Right cardiac atrium (tissue), 5 donors: ENCODE results near the gene CLIP3. TPM values are rescaled to one million over a fixed set of nuclear protein-coding genes. Genes with fewer than 3 reads are reported as not detected.
A peak's percentile ranks its signal among the peaks of the same experiment; 100 is the strongest.
"Not testable (repeated sequence)": the region's sequence is repeated elsewhere in the genome, so short reads cannot be mapped to it uniquely, and the experiment has no call there.

Experiments
- ATAC-seq, 2 donors: fragments of 200-7000 bp; cut with Tn5 transposase; one replicate each; pipeline versions ENCODE4 v1.8.0 to v1.9.1; 2020; ENCODE audit warnings: moderate library complexity in 2 of 2, mild to moderate bottlenecking in 1 of 2
- DNase-seq, 3 donors: peaks; one replicate each; pipeline ENCODE4 v3.0.0-alpha.2; 2020
- H3K27ac ChIP-seq: one replicate; pipeline ENCODE4 v1.5.1; 2013; ENCODE audit warnings: mild to moderate bottlenecking, low read length, control low read depth, moderate library complexity
- H3K27me3 ChIP-seq: one replicate; pipeline ENCODE4 v1.6.1; 2013; ENCODE audit not compliant: control insufficient read depth, insufficient read depth
- H3K4me1 ChIP-seq: one replicate; pipeline ENCODE4 v1.6.1; 2013; ENCODE audit warnings: low read length; ENCODE audit not compliant: control insufficient read depth, insufficient read depth
- H3K4me3 ChIP-seq: one replicate; pipeline ENCODE4 v1.5.1; 2013; ENCODE audit warnings: low read length, control low read depth
- H3K9me3 ChIP-seq: one replicate; pipeline ENCODE4 v1.6.1; 2013; ENCODE audit warnings: low read length; ENCODE audit not compliant: control insufficient read depth
- WGBS: extraction: QIAGEN DNeasy Blood & Tissue Kit; methylation state at CpG from one replicate; pipeline ENCODE4 v1.1.7; 2013; 5-methylcytosine and 5-hydroxymethylcytosine counted together
- intact Hi-C, 4 donors: fragments of 100-400 bp; cut with DNase I; formaldehyde crosslinking; loops; one replicate each; pipeline versions ENCODE4 v1.11.0 to v1.14.0; 2022 to 2023
- long read RNA-seq, 4 donors: library from polyadenylated mRNA; unstranded; transcript quantifications; one replicate each; pipeline ENCODE4 v2.0.0, GENCODE V29; 2020 to 2021
- polyA plus RNA-seq: library from polyadenylated mRNA; stranded (reverse); fragments of 200-250 nt; gene quantifications from one replicate; pipeline ENCODE4 v1.2.3, GENCODE V29; 2013
- total RNA-seq, 4 donors: library from RNA; stranded (reverse); fragmentation: NEBNext Ultra II Directional; extraction: Animal tissue kit (Norgen Biotek cat#: 25700); gene quantifications; one replicate each; pipeline ENCODE4 v1.2.1, GENCODE V29; 2021
- donor health status: healthy with polysubstance abuse.
- donor health status: DM: no; HTN: yes; CAD: no.
- donor health status: DM: no; HTN: no; CAD: no.
- donor health status: DM: no; HTN: yes; CAD: no; lungs with severe emphysema.
- donor health status: DM: yes; HTN: yes; CAD: no.

Gene CLIP3
- 10 to 100 TPM in 3 of 4 donors, 1 to 10 TPM in 1; 8.7 to 11.3 (median 10.3) TPM for total RNA-seq
- polyA plus RNA-seq: 4.8 TPM
- long read RNA-seq, donor 1, partial matches to known transcripts: 3 of 8 reads
- long read RNA-seq, donor 1, other reads (novel, unspliced or antisense): 0 of 8 reads
- long read RNA-seq, donor 2, transcript CLIP3-201 (14 exons, 3,370 nt): major isoform, 5 of 7 reads
- long read RNA-seq, donor 2, partial matches to known transcripts: 1 of 7 reads
- long read RNA-seq, donor 2, other reads (novel, unspliced or antisense): 0 of 7 reads
- long read RNA-seq, donor 3, partial matches to known transcripts: 0 of 4 reads
- long read RNA-seq, donor 3, other reads (novel, unspliced or antisense): 1 of 4 reads
- long read RNA-seq, donor 4, transcript CLIP3-201 (14 exons, 3,370 nt): major isoform, 12 of 14 reads
- long read RNA-seq, donor 4, partial matches to known transcripts: 0 of 14 reads
- long read RNA-seq, donor 4, other reads (novel, unspliced or antisense): 1 of 14 reads

GRCh38 chr19:36032251-36033104 lies at the start of gene CLIP3:
Gene CLIP3 (minus strand): TSS chr19:36032873. CDS start chr19:36032357, 516 bp downstream.
- H3K9me3 ChIP-seq: no peaks in the 10 kb centered on the region
- DNase-seq: peak; percentile 82 to 92 (median 89)
- peak within 1 kb of the TSS; percentile 75 for H3K4me3 ChIP-seq
- peaks cover 2% of the 10 kb centered on the region for H3K4me1 ChIP-seq
- no peaks in the 10 kb centered on the region for H3K27me3 ChIP-seq
- WGBS: 4% methylated on average over 51 of the region's 51 CpGs
- peak; percentile 82 to 87 for ATAC-seq
- H3K27ac ChIP-seq: no peak within 1 kb of the TSS
- intact Hi-C loops: no loop called here

GRCh38 chr19:36081894-36082293 lies 49.2 kb upstream of the CLIP3 start:
- no peak for DNase-seq
- no peaks in the 10 kb centered on the region for H3K9me3 ChIP-seq
- H3K27me3 ChIP-seq: no peaks in the 10 kb centered on the region
- no peak overlapping the region for H3K4me3 ChIP-seq
- no peak for ATAC-seq
- H3K27ac ChIP-seq: no peak overlapping the region
- 91% methylated on average over 7 of the region's 7 CpGs for WGBS
- intact Hi-C loops: no loop called here
- H3K4me1 ChIP-seq: no peaks in the 10 kb centered on the region

- DNase-seq (no peak), ATAC-seq (no peak)
- Histone ChIP-seq H3K27me3 (no peaks in the 10 kb centered on the region), H3K4me1 (no peaks in the 10 kb centered on the region), H3K9me3 (no peaks in the 10 kb centered on the region), H3K4me3 (no peak overlapping the region), H3K27ac (no peak overlapping the region)
- 74% methylated on average over 3 of the region's 3 CpGs for WGBS
- intact Hi-C loops: no loop called here
Measured at GRCh38 chr19:36081385-36081784, 48.7 kb upstream of the CLIP3 start.

- ATAC-seq (no peak), DNase-seq (no peak)
- H3K9me3 ChIP-seq: no peaks in the 10 kb centered on the region
- H3K27ac ChIP-seq: no peak overlapping the region
- no peak overlapping the region for H3K4me3 ChIP-seq
- WGBS: 93% methylated on average over 3 of the region's 3 CpGs
- H3K27me3 ChIP-seq: no peaks in the 10 kb centered on the region
- intact Hi-C loops: no loop called here
- H3K4me1 ChIP-seq: no peaks in the 10 kb centered on the region
Measured at GRCh38 chr19:36079389-36079945, 46.8 kb upstream of the CLIP3 start.

GRCh38 chr19:36073121-36073876 lies 40.6 kb upstream of the CLIP3 start:
- Histone ChIP-seq H3K27ac (no peak overlapping the region), H3K9me3 (no peaks in the 10 kb centered on the region), H3K4me1 (no peaks in the 10 kb centered on the region), H3K27me3 (no peaks in the 10 kb centered on the region), H3K4me3 (no peak overlapping the region)
- DNase-seq: no peak
- intact Hi-C loops: no loop called here
- WGBS: 86% methylated on average over 10 of the region's 10 CpGs
- no peak for ATAC-seq

- peak; percentile 31 to 52 for ATAC-seq
- no peak overlapping the region for H3K27ac ChIP-seq
- no peak for DNase-seq
- H3K4me1 ChIP-seq: no peaks in the 10 kb centered on the region
- no peak overlapping the region for H3K4me3 ChIP-seq
- 81% methylated on average over 8 of the region's 8 CpGs for WGBS
- no peaks in the 10 kb centered on the region for H3K27me3 ChIP-seq
- H3K9me3 ChIP-seq: no peaks in the 10 kb centered on the region
- intact Hi-C loops: no loop called here
Measured at GRCh38 chr19:36072081-36072480, 39.4 kb upstream of the CLIP3 start.

- H3K4me3 ChIP-seq, H3K27me3 ChIP-seq, H3K9me3 ChIP-seq, ATAC-seq, H3K4me1 ChIP-seq, H3K27ac ChIP-seq: not testable (repeated sequence)
- intact Hi-C loops: loop anchor here in 1 of 4 donors (10.0 kb wide), 1 partner anchor 46 kb away; the partner anchor contains the start of genes OVOL3, POLR2I and TBCB
- 98% methylated on average over 53 of the region's 57 CpGs for WGBS
- peak in 1 of 3 donors; percentile 66 for DNase-seq
Measured at GRCh38 chr19:36068810-36069499, 36.3 kb upstream of the CLIP3 start.

- intact Hi-C loops: loop anchor here in 1 of 4 donors (10.0 kb wide), 1 partner anchor 47 kb away; the partner anchor contains the start of genes OVOL3, POLR2I and TBCB
Measured at GRCh38 chr19:36067681-36068080, 35.0 kb upstream of the CLIP3 start.

GRCh38 chr19:36064826-36065225 lies 32.2 kb upstream of the CLIP3 start:
- ATAC-seq: no peak
- intact Hi-C loops: loop anchor here in 2 of 4 donors (5.0 to 10.0 kb wide), 4 partner anchors 47 to 107 kb away; partner anchors contain the start of genes OVOL3 (in 2 of the 2), POLR2I (in 2 of the 2) and TBCB (in 1 of the 2)
- 93% methylated on average over 8 of the region's 8 CpGs for WGBS
- Histone ChIP-seq H3K27me3 (no peaks in the 10 kb centered on the region), H3K27ac (no peak overlapping the region), H3K4me1 (no peaks in the 10 kb centered on the region), H3K4me3 (no peak overlapping the region), H3K9me3 (no peaks in the 10 kb centered on the region)
- no peak for DNase-seq

More at GRCh38 chr19:36067681-36068080, 35.0 kb upstream of the CLIP3 start:
- 97% methylated on average over 11 of the region's 11 CpGs for WGBS
- H3K9me3 ChIP-seq: no peaks in the 10 kb centered on the region
- H3K27ac ChIP-seq: no peak overlapping the region
- H3K4me3 ChIP-seq: no peak overlapping the region
- ATAC-seq (no peak), DNase-seq (no peak)
- no peaks in the 10 kb centered on the region for H3K27me3 ChIP-seq
- H3K4me1 ChIP-seq: no peaks in the 10 kb centered on the region
